Ishikawa (cell line): ENCODE results near the gene CPNE4.

Experiments used
- CEBPB ChIP-seq: IDR thresholded peaks from 2 replicates; pipeline ENCODE4 v1.6.1; 2012
- CREB1 ChIP-seq: IDR thresholded peaks from 2 replicates; pipeline ENCODE4 v1.6.1; 2012; ENCODE audit warnings: low read depth
- EGR1 ChIP-seq: IDR thresholded peaks from 2 replicates; pipeline ENCODE4 v1.6.1; 2012
- EP300 ChIP-seq: IDR thresholded peaks from 2 replicates; pipeline ENCODE4 v1.6.1; 2012; ENCODE audit warnings: borderline replicate concordance
- FOXM1 ChIP-seq: IDR thresholded peaks from 2 replicates; pipeline ENCODE4 v1.6.1; 2012; ENCODE audit warnings: low read depth, borderline replicate concordance
- NFIC ChIP-seq: IDR thresholded peaks from 2 replicates; pipeline ENCODE4 v1.6.1; 2012
- RAD21 ChIP-seq: IDR thresholded peaks from 2 replicates; pipeline ENCODE4 v1.6.1; 2012; ENCODE audit warnings: low read depth
- TAF1 ChIP-seq: IDR thresholded peaks from 2 replicates; pipeline ENCODE4 v1.6.1; 2012; ENCODE audit warnings: low read depth, mild to moderate bottlenecking
- TCF12 ChIP-seq: IDR thresholded peaks from 2 replicates; pipeline ENCODE4 v1.6.1; 2012; ENCODE audit warnings: low read depth
- TEAD4 ChIP-seq: IDR thresholded peaks from 2 replicates; pipeline ENCODE4 v1.6.1; 2012
- USF1 ChIP-seq: IDR thresholded peaks from 2 replicates; pipeline ENCODE4 v1.6.1; 2012
- YY1 ChIP-seq: IDR thresholded peaks from 2 replicates; pipeline ENCODE4 v1.6.1; 2012; ENCODE audit warnings: low read depth
- ZBTB7A ChIP-seq: IDR thresholded peaks from 2 replicates; pipeline ENCODE4 v1.6.1; 2012; ENCODE audit warnings: low read depth
- TF ChIP-seq, protein P1 (sequence below): IDR thresholded peaks from 2 replicates; pipeline ENCODE4 v1.6.1; 2012; ENCODE audit warnings: low read depth, mild to moderate bottlenecking
- TF ChIP-seq, protein P2 (sequence below): IDR thresholded peaks from 2 replicates; pipeline ENCODE4 v1.6.1; 2012

Gene CPNE4

GRCh38 chr3:131806736-131807135, 228.1 kb downstream of the CPNE4 start:
- TF ChIP-seq TEAD4 = no peak

- TF ChIP-seq USF1 (no peak), TEAD4 (no peak), EP300 (no peak), CREB1 (no peak), NFIC (no peak), FOXM1 (no peak), YY1 (no peak), TCF12 (no peak), TAF1 (no peak), ZBTB7A (no peak), CEBPB (no peak), RAD21 (no peak), EGR1 (no peak)
- TF ChIP-seq, protein P1, sequence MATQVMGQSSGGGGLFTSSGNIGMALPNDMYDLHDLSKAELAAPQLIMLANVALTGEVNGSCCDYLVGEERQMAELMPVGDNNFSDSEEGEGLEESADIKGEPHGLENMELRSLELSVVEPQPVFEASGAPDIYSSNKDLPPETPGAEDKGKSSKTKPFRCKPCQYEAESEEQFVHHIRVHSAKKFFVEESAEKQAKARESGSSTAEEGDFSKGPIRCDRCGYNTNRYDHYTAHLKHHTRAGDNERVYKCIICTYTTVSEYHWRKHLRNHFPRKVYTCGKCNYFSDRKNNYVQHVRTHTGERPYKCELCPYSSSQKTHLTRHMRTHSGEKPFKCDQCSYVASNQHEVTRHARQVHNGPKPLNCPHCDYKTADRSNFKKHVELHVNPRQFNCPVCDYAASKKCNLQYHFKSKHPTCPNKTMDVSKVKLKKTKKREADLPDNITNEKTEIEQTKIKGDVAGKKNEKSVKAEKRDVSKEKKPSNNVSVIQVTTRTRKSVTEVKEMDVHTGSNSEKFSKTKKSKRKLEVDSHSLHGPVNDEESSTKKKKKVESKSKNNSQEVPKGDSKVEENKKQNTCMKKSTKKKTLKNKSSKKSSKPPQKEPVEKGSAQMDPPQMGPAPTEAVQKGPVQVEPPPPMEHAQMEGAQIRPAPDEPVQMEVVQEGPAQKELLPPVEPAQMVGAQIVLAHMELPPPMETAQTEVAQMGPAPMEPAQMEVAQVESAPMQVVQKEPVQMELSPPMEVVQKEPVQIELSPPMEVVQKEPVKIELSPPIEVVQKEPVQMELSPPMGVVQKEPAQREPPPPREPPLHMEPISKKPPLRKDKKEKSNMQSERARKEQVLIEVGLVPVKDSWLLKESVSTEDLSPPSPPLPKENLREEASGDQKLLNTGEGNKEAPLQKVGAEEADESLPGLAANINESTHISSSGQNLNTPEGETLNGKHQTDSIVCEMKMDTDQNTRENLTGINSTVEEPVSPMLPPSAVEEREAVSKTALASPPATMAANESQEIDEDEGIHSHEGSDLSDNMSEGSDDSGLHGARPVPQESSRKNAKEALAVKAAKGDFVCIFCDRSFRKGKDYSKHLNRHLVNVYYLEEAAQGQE = no peak
- TF ChIP-seq, protein P2, sequence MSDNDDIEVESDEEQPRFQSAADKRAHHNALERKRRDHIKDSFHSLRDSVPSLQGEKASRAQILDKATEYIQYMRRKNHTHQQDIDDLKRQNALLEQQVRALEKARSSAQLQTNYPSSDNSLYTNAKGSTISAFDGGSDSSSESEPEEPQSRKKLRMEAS = no peak
Measured at GRCh38 chr3:131804565-131805133, 230.2 kb downstream of the CPNE4 start.

DNA sequence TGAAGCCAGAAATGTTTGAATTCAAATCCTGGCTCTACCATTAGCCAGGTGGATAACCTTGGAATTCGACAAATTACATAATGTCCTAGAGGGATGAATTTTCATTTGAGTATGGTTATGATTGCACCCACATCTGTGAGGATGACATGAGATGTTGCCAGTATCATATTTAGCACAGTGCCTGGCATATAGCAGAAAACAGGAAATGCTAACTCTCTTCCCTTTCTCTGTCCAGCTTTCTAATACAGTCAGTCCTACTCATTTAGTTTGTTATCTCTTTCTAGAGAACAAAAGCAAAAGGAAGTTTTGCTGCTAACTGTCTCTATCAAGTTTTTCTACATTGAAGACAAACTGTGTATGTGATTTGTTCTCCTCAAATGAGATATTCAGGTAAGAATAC, 231.7 kb downstream of the CPNE4 start:
- TF ChIP-seq NFIC (no peak), TAF1 (no peak)
- TF ChIP-seq, protein P1 = no peak
- TF ChIP-seq, protein P2 = no peak

GRCh38 chr3:131802029-131802428, 232.8 kb downstream of the CPNE4 start:
- TF ChIP-seq YY1 (no peak), TEAD4 (no peak), USF1 (no peak), RAD21 (no peak), FOXM1 (no peak), CEBPB (no peak), NFIC (no peak), EGR1 (no peak), CREB1 (no peak), TAF1 (no peak), EP300 (no peak), ZBTB7A (no peak)
- TF ChIP-seq, protein P1 = no peak
- TF ChIP-seq, protein P2 = no peak

- TF ChIP-seq CREB1 = no peak
- TF ChIP-seq FOXM1 = no peak
- TF ChIP-seq NFIC = no peak
- TF ChIP-seq USF1 = no peak
Measured at GRCh38 chr3:131801566-131801965, 233.2 kb downstream of the CPNE4 start.
